H1 (cell line): Measurements from ENCODE around the gene CPED1. TPM values are rescaled to one million over a fixed set of nuclear protein-coding genes. Genes with fewer than 3 reads are reported as not detected.

Experiments used
- CTCF ChIA-PET: fragments of 300-600 bp; sonication (Branson Sonifier 250); formaldehyde crosslinking; loops from one replicate; lab custom pipeline; 2021; ENCODE audit not compliant: partially characterized antibody; lab: Charles Lee
- POLR2A ChIA-PET: fragments of 300-600 bp; sonication (Branson Sonifier 250); formaldehyde crosslinking; loops from one replicate; lab custom pipeline; 2021; ENCODE audit warnings: inconsistent platforms; ENCODE audit not compliant: partially characterized antibody; lab: Charles Lee
- DNase-seq, 2 experiments: peaks; one replicate each; pipeline versions ENCODE4 v3.0.0 to v3.0.0-alpha.2; 2010 to 2022; ENCODE audit warnings: low spot score in 2 of 2, low read depth in 1 of 2, mixed read lengths in 1 of 2
- FAIRE-seq: peaks from 2 replicates; lab custom pipeline; 2011; peaks lifted over from hg19 to GRCh38; lab: Jason Lieb, UNC
- H2AFZ ChIP-seq: 2 replicates; pipeline ENCODE4 v1.8.1; 2012; ENCODE audit warnings: low read length, inconsistent platforms
- H2AK5ac ChIP-seq: 2 replicates; pipeline ENCODE4 v1.6.1; 2013; ENCODE audit warnings: low read depth, low read length
- H2BK120ac ChIP-seq: replicated peaks from 2 replicates; pipeline ENCODE3; 2013; ENCODE audit warnings: low read depth, low read length, inconsistent platforms
- H2BK12ac ChIP-seq: 2 replicates; pipeline ENCODE4 v1.6.1; 2013; ENCODE audit warnings: low read depth, low read length
- H2BK15ac ChIP-seq: 2 replicates; pipeline ENCODE4 v1.6.1; 2013; ENCODE audit warnings: low read length
- H2BK20ac ChIP-seq: 2 replicates; pipeline ENCODE4 v1.6.1; 2013; ENCODE audit warnings: low read length
- H2BK5ac ChIP-seq: 2 replicates; pipeline ENCODE4 v1.6.1; 2013; ENCODE audit warnings: low read depth, low read length
- H3K14ac ChIP-seq: 2 replicates; pipeline ENCODE4 v1.6.1; 2013; ENCODE audit warnings: inconsistent platforms; ENCODE audit not compliant: insufficient read length
- H3K18ac ChIP-seq: 2 replicates; pipeline ENCODE4 v1.6.1; 2013; ENCODE audit warnings: low read length; ENCODE audit errors: extremely low read depth
- H3K23ac ChIP-seq: 2 replicates; pipeline ENCODE4 v1.6.1; 2013; ENCODE audit warnings: inconsistent platforms; ENCODE audit not compliant: insufficient read length
- H3K23me2 ChIP-seq: 2 replicates; pipeline ENCODE4 v1.6.1; 2013; ENCODE audit warnings: low read depth, low read length
- H3K27ac ChIP-seq: 2 replicates; pipeline ENCODE4 v1.6.1; 2011; ENCODE audit warnings: low read depth, low read length, inconsistent platforms
- H3K27me3 ChIP-seq, 4 experiments: replicated peaks in 1 of 4; 1 replicate in 1 of 4; 2 replicates in 3 of 4; pipeline versions ENCODE4 v1.6.1 to v1.8.1; 2011 to 2013; ENCODE audit warnings: low read length in 3 of 4, mild to moderate bottlenecking in 3 of 4, inconsistent platforms in 2 of 4, mixed read lengths in 2 of 4, moderate library complexity in 1 of 4; ENCODE audit not compliant: control insufficient read depth in 3 of 4, insufficient read depth in 3 of 4; ENCODE audit errors: extremely low read depth in 1 of 4
- H3K36me3 ChIP-seq, 4 experiments: 2 replicates each; pipeline versions ENCODE4 v1.6.1 to v1.8.1; 2011 to 2013; ENCODE audit warnings: mild to moderate bottlenecking in 4 of 4, low read length in 3 of 4, moderate library complexity in 2 of 4, control low read depth in 1 of 4, inconsistent platforms in 1 of 4; ENCODE audit not compliant: insufficient read depth in 4 of 4, control insufficient read depth in 2 of 4
- H3K4ac ChIP-seq: replicated peaks from 2 replicates; pipeline ENCODE3; 2013; ENCODE audit warnings: low read length, low read depth, mixed read lengths, inconsistent platforms; ENCODE audit not compliant: insufficient read length
- H3K4me1 ChIP-seq, 4 experiments: replicated peaks in 1 of 4; 1 replicate in 1 of 4; 2 replicates in 3 of 4; pipeline versions ENCODE4 v1.6.1 to v1.8.1; 2011 to 2013; ENCODE audit warnings: low read length in 3 of 4, inconsistent platforms in 2 of 4, mixed read lengths in 1 of 4; ENCODE audit not compliant: insufficient read depth in 4 of 4, control insufficient read depth in 3 of 4
- H3K4me2 ChIP-seq, 2 experiments: 2 replicates each; pipeline versions ENCODE4 v1.6.1 to v1.8.1; 2011 to 2013; ENCODE audit warnings: low read depth in 2 of 2, low read length in 2 of 2, control low read depth in 1 of 2, inconsistent platforms in 1 of 2, mild to moderate bottlenecking in 1 of 2; ENCODE audit not compliant: insufficient read depth in 1 of 2
- H3K4me3 ChIP-seq, 4 experiments: fragments of 200-600, 300-600 bp in 1 of 4; sonication (generic), shearing (Covaris generic), sonication (Bioruptor Twin) in 1 of 4; 2 replicates each; pipeline versions ENCODE4 v1.5.1 to v1.8.1; 2011 to 2016; ENCODE audit warnings: low read length in 4 of 4, low read depth in 3 of 4, control low read depth in 2 of 4, inconsistent platforms in 2 of 4, mild to moderate bottlenecking in 2 of 4, mixed read lengths in 1 of 4, moderate library complexity in 1 of 4; ENCODE audit not compliant: insufficient read depth in 2 of 4; ENCODE audit errors: extremely low read depth in 1 of 4
- H3K56ac ChIP-seq: replicated peaks from 2 replicates; pipeline ENCODE3; 2013; ENCODE audit warnings: low read depth, mild to moderate bottlenecking, mixed read lengths, low read length, inconsistent platforms; ENCODE audit not compliant: insufficient read length
- H3K79me1 ChIP-seq: 2 replicates; pipeline ENCODE4 v1.6.1; 2013; ENCODE audit warnings: low read depth, low read length, control low read depth
- H3K79me2 ChIP-seq, 2 experiments: 2 replicates each; pipeline versions ENCODE4 v1.6.1 to v1.8.1; 2012 to 2013; ENCODE audit warnings: low read length in 2 of 2, mild to moderate bottlenecking in 2 of 2, inconsistent platforms in 1 of 2; ENCODE audit not compliant: insufficient read depth in 2 of 2, control insufficient read depth in 1 of 2
- H3K9ac ChIP-seq, 4 experiments: replicated peaks in 1 of 4; 1 replicate in 1 of 4; 2 replicates in 3 of 4; pipeline versions ENCODE4 v1.6.1 to v1.8.1; 2011 to 2013; ENCODE audit warnings: low read depth in 3 of 4, low read length in 3 of 4, control low read depth in 2 of 4, mild to moderate bottlenecking in 2 of 4, moderate library complexity in 2 of 4, inconsistent platforms in 1 of 4; ENCODE audit errors: extremely low read depth in 1 of 4
- H3K9me3 ChIP-seq, 2 experiments: 2 replicates each; pipeline versions ENCODE4 v1.6.1 to v1.8.1; 2012 to 2013; ENCODE audit warnings: mild to moderate bottlenecking in 2 of 2, moderate library complexity in 2 of 2, control low read depth in 1 of 2, inconsistent platforms in 1 of 2, low read depth in 1 of 2, low read length in 1 of 2, mixed read lengths in 1 of 2; ENCODE audit not compliant: insufficient read depth in 2 of 2
- H4K20me1 ChIP-seq, 2 experiments: replicated peaks in 1 of 2; 2 replicates each; pipeline versions ENCODE3 to v1.8.1; 2011 to 2013; ENCODE audit warnings: inconsistent platforms in 2 of 2, low read length in 2 of 2, mild to moderate bottlenecking in 1 of 2; ENCODE audit not compliant: insufficient read depth in 2 of 2, control insufficient read depth in 1 of 2
- H4K5ac ChIP-seq: 2 replicates; pipeline ENCODE4 v1.6.1; 2013; ENCODE audit warnings: low read length, low read depth, mixed read lengths, inconsistent platforms; ENCODE audit not compliant: insufficient read length
- H4K8ac ChIP-seq: 2 replicates; pipeline ENCODE4 v1.8.0; 2013; ENCODE audit warnings: mild to moderate bottlenecking, moderate library complexity, low read length, inconsistent platforms; ENCODE audit not compliant: insufficient read depth; ENCODE audit errors: extremely low read depth
- H4K91ac ChIP-seq: replicated peaks from 2 replicates; pipeline ENCODE3; 2013; ENCODE audit warnings: low read length, mixed read lengths, inconsistent platforms; ENCODE audit not compliant: insufficient read length
- CBX8 ChIP-seq: fragments of 300-800, 300-1000 bp; sonication (generic); IDR thresholded peaks from 2 replicates; pipeline ENCODE4 v1.7.1; 2016; ENCODE audit warnings: low read depth, low read length, borderline replicate concordance
- EP300 ChIP-seq, 2 experiments: IDR thresholded peaks; 1 replicate in 1 of 2; 2 replicates in 1 of 2; pipeline ENCODE4 v1.6.1; 2011 to 2012; ENCODE audit warnings: low read depth in 2 of 2, low read length in 2 of 2, mild to moderate bottlenecking in 2 of 2, borderline replicate concordance in 1 of 2, inconsistent platforms in 1 of 2, moderate library complexity in 1 of 2
- FOSL1 ChIP-seq: IDR thresholded peaks from 2 replicates; pipeline ENCODE4 v1.6.1; 2011; ENCODE audit warnings: mild to moderate bottlenecking, low read depth, low read length, moderate library complexity; ENCODE audit not compliant: insufficient read depth
- HDAC2 ChIP-seq, 2 experiments: fragments of 300-600 bp in 1 of 2; sonication (generic) in 1 of 2; IDR thresholded peaks; 2 replicates each; pipeline ENCODE4 v1.6.1; 2011 to 2012; ENCODE audit warnings: low read depth in 2 of 2, low read length in 2 of 2, mild to moderate bottlenecking in 2 of 2, moderate library complexity in 2 of 2, borderline replicate concordance in 1 of 2, inconsistent platforms in 1 of 2
- RAD21 ChIP-seq, 2 experiments: IDR thresholded peaks in 1 of 2; conservative IDR thresholded peaks in 1 of 2; 2 replicates each; pipeline ENCODE4 v1.6.1; 2011; ENCODE audit warnings: low read depth in 2 of 2, low read length in 2 of 2, improper control_type of control experiment in 1 of 2, inconsistent platforms in 1 of 2, mild to moderate bottlenecking in 1 of 2, moderate library complexity in 1 of 2
- RNF2 ChIP-seq: fragments of 200-900, 300-1000 bp; sonication (generic); IDR thresholded peaks from 2 replicates; pipeline ENCODE4 v1.7.1; 2016; ENCODE audit warnings: borderline replicate concordance, low read depth, mild to moderate bottlenecking, antibody characterized with exemption, low read length; ENCODE audit not compliant: poor library complexity, severe bottlenecking; ENCODE audit errors: missing control alignments
- RXRA ChIP-seq: IDR thresholded peaks from 2 replicates; pipeline ENCODE4 v1.6.1; 2011; ENCODE audit warnings: low read depth, mild to moderate bottlenecking, low read length, moderate library complexity; ENCODE audit not compliant: insufficient read depth
- WGBS, 2 experiments: shearing (Covaris generic) in 1 of 2; methylation state at CpG; one replicate each; pipeline versions ENCODE4 v1.1.6 to v1.1.7; 2013 to 2015; ENCODE audit warnings: low lambda C conversion rate in 2 of 2, mixed read lengths in 2 of 2, inconsistent platforms in 1 of 2, low coverage in 1 of 2, missing lambda C conversion rate in 1 of 2; ENCODE audit not compliant: insufficient replicate concordance in 2 of 2, insufficient coverage in 1 of 2, insufficient read length in 1 of 2; ENCODE audit errors: extremely low coverage in 1 of 2, missing lambda C conversion rate in 1 of 2; 5-methylcytosine and 5-hydroxymethylcytosine counted together
- polyA plus RNA-seq, 7 experiments: library from polyadenylated mRNA; depleted of rRNA in 3 of 7; stranded (reverse) in 5 of 7; unstranded in 2 of 7; fragments of >200 nt in 5 of 7; fragments of 200-250 nt in 2 of 7; gene quantifications; 1 replicate in 5 of 7; 2 replicates in 1 of 7; 4 replicates in 1 of 7; pipeline versions ENCODE4 v1.2.1 to v1.2.3, GENCODE V29; 2011 to 2013; ENCODE audit warnings: missing spikeins in 2 of 7, mixed read lengths in 2 of 7
- total RNA-seq: library from RNA; stranded (reverse); fragmentation: NEBNext Ultra II Directional; extraction: Animal tissue kit (Norgen Biotek cat#: 25700); gene quantifications from 2 replicates; pipeline ENCODE4 v1.2.1, GENCODE V29; 2021

Gene CPED1
- total and polyA plus RNA-seq, 2 of the 8 experiments (the other 6 are each of a cell fraction or from before 2014, with no cell fraction given), result 0.08 to 0.39 TPM

DNA sequence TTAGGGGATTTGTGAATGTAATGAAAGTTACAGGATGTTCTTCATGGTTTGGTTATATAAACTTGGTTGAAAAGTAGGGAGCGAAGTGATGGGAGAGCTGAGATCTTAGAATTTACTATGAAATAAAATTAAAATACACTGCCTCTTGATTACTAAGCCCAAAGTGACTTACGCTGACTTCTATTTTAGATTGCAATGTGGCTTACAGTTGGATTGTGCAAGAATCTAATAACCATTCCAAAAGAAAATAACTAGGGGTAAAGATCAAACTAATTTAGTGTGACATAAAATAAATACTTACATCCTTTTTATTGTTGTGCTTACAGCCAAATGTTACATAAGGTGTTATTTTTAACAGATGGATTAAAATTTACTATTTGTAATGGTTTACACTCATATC is 355.6 kb downstream of the CPED1 start:
- Histone ChIP-seq H3K4ac (no peak overlapping the region), H3K79me1 (no peaks in the 10 kb centered on the region), H3K36me3 (peaks cover 0 to 7% (median 5%) of the 10 kb centered on the region in 4 experiments; a peak in 4 of 8 replicates), H3K56ac (no peak overlapping the region), H2BK120ac (no peak overlapping the region), H3K4me3 (no peak overlapping the region), H3K14ac (no peak overlapping the region), H4K5ac (no peak overlapping the region), H2AFZ (no peak overlapping the region), H2BK5ac (no peak overlapping the region), H3K4me2 (no peak overlapping the region), H3K27ac (no peak overlapping the region), H3K18ac (no peak overlapping the region), H3K9me3 (no peaks in the 10 kb centered on the region), H4K91ac (no peak overlapping the region), H2BK15ac (no peak overlapping the region), H3K4me1 (no peaks in the 10 kb centered on the region), H4K20me1 (no peaks in the 10 kb centered on the region), H3K23me2 (no peaks in the 10 kb centered on the region), H3K27me3 (no peaks in the 10 kb centered on the region), H2BK20ac (no peak overlapping the region), H3K79me2 (no peaks in the 10 kb centered on the region), H3K9ac (no peak overlapping the region), H2BK12ac (no peak overlapping the region), H2AK5ac (no peak overlapping the region), H4K8ac (no peak overlapping the region), H3K23ac (no peak overlapping the region)
- no peak for TF ChIP-seq RNF2
- no peak for TF ChIP-seq EP300 (IDR thresholded peaks at IDR 0.05; ENCODE audit: borderline replicate concordance in 1 of 2, low read depth in 2 of 2, low read length in 2 of 2)
- no peak for TF ChIP-seq RXRA
- TF ChIP-seq RAD21 (IDR thresholded peaks at IDR 0.05 in 1 of 2, conservative IDR thresholded peaks at IDR 0.05 in 1 of 2; ENCODE audit: low read depth in 2 of 2, low read length in 2 of 2), result no peak
- no peak for TF ChIP-seq FOSL1
- TF ChIP-seq HDAC2 (IDR thresholded peaks at IDR 0.05; ENCODE audit: borderline replicate concordance in 1 of 2, low read depth in 2 of 2, low read length in 2 of 2), result no peak
- no peak for TF ChIP-seq CBX8
- POLR2A ChIA-PET, result no interaction called here
- 98% methylated on average over 2 of the region's 2 CpGs; no CpG with 5 or more reads in 1 of the 2 experiments for WGBS, 2 experiments
- DNase-seq (no peak), FAIRE-seq (no peak)
- CTCF ChIA-PET, result interaction anchor here (1.0 kb wide), 1 partner anchor 8 kb away, joined by 3 read pairs; no protein-coding TSS in a partner anchor
